Epithelial cell of proximal tubule (primary cell): Measurements from ENCODE around the gene ELOVL4. TPM values are rescaled to one million over a fixed set of nuclear protein-coding genes. Genes with fewer than 3 reads are reported as not detected.

Experiments used
- DNase-seq: peaks from one replicate; pipeline ENCODE4 v3.0.0-alpha.2; 2011; ENCODE audit warnings: low read depth
- H3K4me3 ChIP-seq: 2 replicates; pipeline ENCODE4 v1.5.1; 2011; ENCODE audit warnings: low read depth, mild to moderate bottlenecking, low read length
- CTCF ChIP-seq: conservative IDR thresholded peaks from 2 replicates; pipeline ENCODE4 v1.5.1; 2012; ENCODE audit warnings: low read depth, mild to moderate bottlenecking, low read length
- total RNA-seq: library from RNA; depleted of rRNA; stranded (reverse); fragments of >200 nt; gene quantifications from 2 replicates; pipeline ENCODE4 v1.2.3, GENCODE V29; 2015

Gene ELOVL4
- total RNA-seq, result 2.1 and 2.6 TPM in 2 replicates

GRCh38 chr6:79947191-79948186, at the start of gene ELOVL4:
Gene ELOVL4, minus strand, starts transcription at chr6:79947553. Its CDS starts 274 bp downstream, at chr6:79947279.
- DNase-seq, result no peak
- H3K4me3 ChIP-seq, result peak within 1 kb of the TSS; percentile 69
- TF ChIP-seq CTCF, result no peak

GRCh38 chr6:79993911-79994309, 46.6 kb upstream of the ELOVL4 start:
- no peak overlapping the region for H3K4me3 ChIP-seq
- TF ChIP-seq CTCF, result no peak
- DNase-seq, result no peak

- no peak for TF ChIP-seq CTCF
- H3K4me3 ChIP-seq, result no peak overlapping the region
- no peak for DNase-seq
These were observed 45.9 kb upstream of the ELOVL4 start for GRCh38 chr6:79993012-79993910.

- DNase-seq, result no peak
- no peak for TF ChIP-seq CTCF
- no peak overlapping the region for H3K4me3 ChIP-seq
These were observed 42.3 kb upstream of the ELOVL4 start for GRCh38 chr6:79989641-79990040.

- no peak for DNase-seq
- no peak overlapping the region for H3K4me3 ChIP-seq
- no peak for TF ChIP-seq CTCF
These were observed 37.8 kb upstream of the ELOVL4 start for GRCh38 chr6:79985128-79985527.

GRCh38 chr6:79984261-79984660, 36.9 kb upstream of the ELOVL4 start:
- TF ChIP-seq CTCF, result peak; percentile 55
- peak; percentile 78 for DNase-seq

More at GRCh38 chr6:79984261-79984660, 36.9 kb upstream of the ELOVL4 start:
- no peak overlapping the region for H3K4me3 ChIP-seq
